Effector CD8-positive, alpha-beta T cell (primary cell): ENCODE data around the gene PSMD1.
A peak's percentile ranks its signal among the peaks of the same experiment; 100 is the strongest.
"Not testable (repeated sequence)": the region's sequence is repeated elsewhere in the genome, so short reads cannot be mapped to it uniquely, and the experiment has no call there.

Experiments
- DNase-seq: peaks from one replicate; lab custom pipeline; 2025; lab: John Stamatoyannopoulos, UW

PSMD1 gene

DNA sequence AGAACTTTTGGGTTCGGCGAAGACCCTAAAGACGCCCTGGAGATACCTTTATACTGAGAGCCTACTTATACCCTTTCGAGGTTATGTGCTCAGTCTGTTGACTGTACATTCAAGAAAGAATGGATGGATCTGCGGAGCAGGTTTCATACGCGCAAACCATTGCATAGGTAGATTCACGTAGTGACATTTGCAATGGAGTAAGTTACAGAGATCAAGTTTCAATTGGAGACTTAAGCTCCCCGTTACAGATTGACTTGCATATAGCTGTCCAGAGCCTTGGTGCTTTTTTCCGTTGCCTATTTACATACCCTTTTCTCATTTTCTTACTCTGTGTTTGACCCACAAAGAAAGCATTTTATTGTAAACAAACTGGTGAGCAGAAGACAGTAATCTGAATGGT lies 923 bp downstream of the PSMD1 start:
- DNase-seq, result no peak

DNA sequence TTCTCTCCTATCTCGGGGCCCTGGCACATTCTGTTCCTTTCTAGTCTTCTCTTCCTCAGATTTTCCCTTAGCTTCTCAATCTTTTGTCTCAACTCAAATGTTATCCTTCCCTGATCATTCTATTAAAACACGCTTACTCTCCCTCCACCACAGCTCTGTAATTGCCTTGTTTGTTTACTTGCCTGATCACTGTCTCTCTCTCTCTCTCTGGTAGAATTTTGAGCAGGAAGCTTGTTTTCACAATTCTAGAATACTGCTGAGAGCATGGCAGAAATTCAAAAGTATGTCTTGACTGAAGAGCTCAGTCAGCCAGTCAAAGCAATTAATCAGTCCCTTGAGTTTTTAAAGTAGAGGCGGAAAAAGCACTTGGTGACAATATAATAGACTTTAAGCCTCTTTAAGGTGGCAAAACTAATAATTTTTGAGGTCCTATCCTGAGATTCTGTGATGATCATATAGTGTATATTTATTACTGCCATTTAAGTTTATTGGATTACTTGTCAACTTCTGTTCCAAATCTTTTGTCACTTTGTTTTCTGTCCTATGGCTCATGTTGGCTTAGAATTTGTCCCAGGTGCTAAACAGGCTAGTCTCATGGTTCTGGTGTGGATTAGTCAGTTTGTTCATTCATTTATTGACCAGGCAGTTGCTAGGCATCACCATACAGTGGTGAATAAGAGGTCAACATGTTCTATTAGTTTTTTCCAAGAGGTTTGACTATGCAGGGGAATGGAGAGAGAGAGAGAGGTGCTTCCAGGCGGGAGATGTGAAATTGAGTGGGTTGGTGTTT lies 2.3 kb downstream of the PSMD1 start:
- no peak for DNase-seq

DNA sequence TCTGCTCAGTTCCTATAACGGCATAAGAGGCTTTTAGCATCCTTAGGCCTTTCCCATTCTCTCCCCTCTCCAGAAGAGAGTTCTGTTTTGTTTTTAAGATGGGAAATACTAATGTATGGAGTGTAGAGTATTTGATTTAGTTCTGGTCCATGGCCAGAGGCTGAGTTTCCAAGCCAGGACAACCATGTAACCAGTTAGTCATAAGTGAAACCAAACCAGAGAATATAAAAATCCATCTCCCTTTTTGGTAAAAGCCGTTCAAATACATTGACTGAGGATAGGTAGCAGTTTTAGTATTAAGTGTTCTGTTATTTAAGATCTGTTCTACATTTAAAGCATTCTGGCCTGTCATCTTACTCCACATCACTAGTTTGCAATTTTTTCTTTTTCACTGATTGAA lies 3.1 kb downstream of the PSMD1 start:
- DNase-seq, result no peak

DNA sequence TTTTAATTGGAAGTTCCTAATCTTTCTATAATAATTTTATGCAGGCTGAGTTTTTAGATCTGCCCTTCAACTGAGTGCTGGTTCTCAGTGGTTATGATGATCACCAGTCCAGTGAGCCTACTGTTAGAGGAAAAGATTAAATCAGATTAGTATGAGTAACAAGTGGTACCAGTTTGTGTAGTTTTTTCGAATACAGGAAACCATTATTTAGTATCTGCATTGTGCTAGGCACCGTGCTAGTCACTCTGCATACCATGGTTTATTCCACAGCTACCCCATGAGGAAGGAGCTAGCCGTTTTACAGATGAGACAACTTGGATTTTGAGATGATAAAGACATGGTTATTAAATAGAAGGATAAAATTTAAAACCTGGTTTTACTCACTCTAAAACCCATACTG lies 6.1 kb downstream of the PSMD1 start:
- DNase-seq, result no peak

DNA sequence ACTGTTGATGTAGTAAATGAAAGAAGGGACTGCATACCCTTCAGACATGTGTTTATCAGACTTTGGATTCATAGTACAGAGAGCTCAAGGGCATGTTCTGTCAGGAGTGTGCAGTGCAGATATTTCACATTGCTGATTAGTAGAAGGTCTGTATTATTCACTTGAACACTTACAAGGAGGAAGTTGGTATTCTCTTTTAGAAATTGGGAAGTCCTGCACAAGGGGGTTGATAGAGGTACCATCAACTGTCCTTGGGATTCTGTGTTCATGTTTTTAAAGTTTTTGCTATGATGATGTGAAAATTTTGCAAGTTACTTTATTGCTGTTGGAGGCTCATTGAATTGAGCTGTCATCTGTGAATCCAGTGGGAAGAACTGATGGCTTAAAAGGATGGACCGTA lies 6.7 kb downstream of the PSMD1 start:
- DNase-seq, result no peak

DNA sequence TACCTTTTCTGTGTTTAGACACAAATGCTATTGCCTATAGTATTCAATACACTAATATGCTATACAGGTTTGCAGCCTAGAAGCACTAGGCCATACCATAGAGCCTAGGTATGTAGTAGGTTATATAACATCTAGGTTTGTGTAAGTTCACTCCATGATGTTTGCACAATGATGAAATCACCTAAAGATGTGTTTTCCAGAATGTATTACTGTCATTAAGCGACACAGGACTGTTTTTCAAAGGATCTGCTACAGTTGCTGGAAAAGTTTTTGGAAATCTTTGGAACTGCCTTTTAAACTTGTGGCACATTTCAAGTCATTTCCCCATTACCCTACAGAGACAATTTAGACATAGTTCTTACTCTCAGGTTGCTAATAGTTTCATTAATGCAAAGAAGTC lies 9.3 kb downstream of the PSMD1 start:
- DNase-seq, result no peak

DNA sequence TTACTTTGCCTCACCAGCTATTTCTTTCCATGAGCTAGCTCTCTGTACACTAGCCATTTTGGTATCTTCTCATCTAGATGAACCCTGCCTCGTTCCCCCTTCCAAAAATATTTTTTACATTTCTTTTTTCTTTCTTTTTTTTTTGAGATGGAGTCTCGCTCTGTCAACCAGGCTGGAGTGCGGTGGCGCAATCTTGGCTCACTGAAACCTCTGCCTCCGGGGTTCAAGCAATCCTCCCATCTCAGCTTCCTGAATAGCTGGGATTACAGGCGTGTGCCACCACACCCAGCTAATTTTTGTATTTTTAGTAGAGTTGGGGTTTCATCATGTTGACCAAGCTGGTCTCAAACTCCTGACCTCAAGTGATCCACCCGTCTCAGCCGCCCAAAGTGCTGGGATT lies 10.9 kb downstream of the PSMD1 start:
- DNase-seq, result not testable (repeated sequence)

DNA sequence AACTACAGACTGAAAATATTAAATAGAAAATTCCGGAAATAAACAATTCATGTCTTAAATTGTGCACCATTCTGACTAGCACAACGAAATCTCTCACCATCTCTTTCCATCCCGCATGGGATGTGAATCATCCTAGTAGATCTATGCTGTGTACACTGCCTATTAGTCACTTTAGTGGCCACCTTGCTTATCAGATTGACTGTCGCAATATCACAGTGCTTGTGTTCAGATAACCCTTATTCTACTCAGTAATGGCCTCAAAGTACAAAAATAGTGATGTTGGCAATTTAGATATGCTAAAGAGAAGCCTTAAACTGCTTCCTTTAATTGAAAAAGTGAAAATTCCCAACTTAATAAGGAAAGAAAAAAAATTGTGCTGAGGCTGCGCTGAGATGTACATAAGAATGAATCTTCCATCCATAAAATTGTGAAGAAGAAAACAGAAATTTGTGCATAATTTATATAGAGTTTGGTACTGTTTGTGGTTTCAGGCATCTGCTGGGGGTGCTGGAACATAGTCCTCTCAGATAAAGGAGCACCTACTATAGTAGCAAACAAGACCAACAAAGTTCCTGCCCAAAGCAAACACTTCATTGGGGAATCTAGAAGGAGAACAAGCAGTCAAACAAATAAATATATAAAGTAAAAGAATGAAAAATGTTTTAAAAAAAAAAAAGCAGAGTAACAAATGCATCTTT lies 12.0 kb downstream of the PSMD1 start:
- DNase-seq, result no peak

DNA sequence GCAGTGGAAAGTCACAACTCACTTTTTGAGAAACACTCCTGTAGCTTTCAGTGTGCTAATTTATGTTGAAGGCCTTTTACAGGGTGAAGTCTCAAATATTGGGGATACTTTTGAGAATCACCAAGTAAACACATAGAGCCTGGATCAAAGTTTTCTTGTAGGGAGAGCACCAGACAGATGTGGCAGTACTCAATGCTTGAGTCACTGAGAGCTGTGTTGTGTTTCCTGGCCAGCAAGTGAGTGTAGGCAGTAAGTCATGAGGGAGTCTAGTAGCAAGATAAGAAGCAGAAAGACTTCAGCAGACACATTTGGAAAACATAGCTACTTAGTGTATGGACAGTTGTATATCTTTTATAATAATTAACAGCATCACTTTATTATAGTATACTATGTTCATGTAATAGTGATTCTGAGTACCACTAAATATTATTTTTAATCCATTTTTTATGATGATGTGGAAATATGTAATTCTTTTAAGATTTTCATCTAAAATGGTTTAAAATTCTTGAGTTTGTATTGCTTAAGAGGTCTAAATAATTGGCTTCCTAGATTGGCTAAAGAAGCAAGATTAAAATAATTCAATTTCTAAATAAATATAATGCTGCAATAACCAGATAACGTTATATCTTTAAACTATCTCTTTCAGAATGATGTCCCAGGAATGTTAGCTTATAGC lies 12.8 kb downstream of the PSMD1 start:
- DNase-seq, result no peak

DNA sequence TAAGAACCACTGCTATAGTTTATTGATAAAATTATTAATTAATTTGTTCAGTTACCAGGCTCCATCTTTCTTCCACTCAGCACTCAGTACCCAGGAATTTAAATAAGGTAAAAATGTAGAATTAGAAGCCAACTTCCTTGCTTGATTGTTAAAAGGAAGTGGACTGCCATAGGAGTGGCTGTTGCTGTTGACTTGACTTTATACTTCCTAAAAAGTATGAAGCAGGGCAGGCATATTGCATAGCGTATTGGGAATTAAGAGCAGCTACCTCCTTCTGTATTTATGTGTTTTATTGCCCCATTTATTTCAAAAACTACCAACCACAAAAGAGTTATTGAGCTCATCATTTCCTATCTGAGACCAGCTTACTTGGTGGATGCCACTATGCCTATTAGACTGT lies 27.9 kb downstream of the PSMD1 start:
- no peak for DNase-seq

DNA sequence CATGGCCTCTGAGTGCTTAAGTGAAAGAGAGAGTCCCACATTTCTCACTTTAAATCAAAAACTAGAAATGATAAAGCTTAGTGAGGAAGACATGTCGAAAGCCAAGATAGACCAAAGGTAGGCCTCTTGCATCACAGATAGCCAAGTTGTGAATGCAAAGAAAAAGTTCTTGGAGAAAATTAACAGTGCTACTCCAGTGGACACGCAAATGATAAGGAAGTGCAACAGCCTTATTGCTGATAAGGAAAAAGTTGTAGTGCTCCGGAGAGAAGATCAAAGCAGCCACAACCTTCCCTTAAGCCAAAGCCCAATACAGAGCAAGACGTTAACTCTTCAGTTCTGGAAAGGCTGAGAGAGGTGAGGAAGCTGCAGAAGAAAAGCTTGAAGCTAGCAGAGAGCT lies 32.1 kb downstream of the PSMD1 start:
- DNase-seq, result no peak

DNA sequence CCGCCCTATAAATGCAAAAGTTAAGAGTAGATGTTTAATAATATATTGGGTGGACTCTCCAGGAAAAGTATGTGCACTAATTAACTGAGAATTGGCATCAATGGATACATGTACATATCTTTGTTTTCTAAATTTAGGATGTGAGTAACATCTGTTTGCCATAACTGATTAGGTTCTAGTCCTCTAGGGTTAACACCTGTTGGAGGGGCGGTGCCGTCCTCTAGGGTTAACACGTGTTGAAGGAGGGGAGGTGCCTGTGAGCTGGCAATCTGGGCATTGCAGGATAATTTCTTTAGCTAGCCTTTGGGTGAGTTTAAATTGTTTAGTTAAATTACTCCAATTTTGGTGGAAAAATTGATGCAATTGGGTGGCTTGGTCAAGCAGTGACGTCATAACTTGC lies 37.3 kb downstream of the PSMD1 start:
- DNase-seq, result no peak

DNA sequence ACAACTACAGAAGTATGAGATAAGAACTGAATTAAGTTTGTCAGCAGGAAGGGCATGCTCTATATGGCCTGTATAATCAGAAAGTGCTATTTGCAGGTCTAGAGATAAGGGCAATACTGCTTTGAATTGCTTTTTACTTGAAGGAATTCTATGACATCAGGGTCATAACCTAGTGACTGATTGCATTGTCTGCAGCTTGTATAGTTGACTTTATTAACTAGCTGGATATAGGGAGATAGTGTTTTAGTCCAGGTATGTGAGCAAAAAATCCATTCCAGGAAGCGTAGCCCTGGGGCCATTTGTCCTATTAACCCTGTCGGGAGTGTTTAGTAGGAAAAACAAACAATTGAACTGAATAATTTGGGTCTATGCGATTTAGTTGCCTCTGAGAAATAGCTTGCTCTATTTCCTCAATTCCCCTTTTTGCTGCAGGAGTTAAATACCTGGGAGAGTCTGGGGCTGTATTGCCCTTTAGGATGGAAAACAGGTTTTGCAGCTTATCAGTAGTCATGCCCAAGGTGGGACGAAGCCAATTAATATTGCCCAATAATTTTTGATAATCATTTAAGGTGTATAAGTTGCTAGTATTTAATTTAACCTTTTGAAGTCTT lies 38.2 kb downstream of the PSMD1 start:
- no peak for DNase-seq

DNA sequence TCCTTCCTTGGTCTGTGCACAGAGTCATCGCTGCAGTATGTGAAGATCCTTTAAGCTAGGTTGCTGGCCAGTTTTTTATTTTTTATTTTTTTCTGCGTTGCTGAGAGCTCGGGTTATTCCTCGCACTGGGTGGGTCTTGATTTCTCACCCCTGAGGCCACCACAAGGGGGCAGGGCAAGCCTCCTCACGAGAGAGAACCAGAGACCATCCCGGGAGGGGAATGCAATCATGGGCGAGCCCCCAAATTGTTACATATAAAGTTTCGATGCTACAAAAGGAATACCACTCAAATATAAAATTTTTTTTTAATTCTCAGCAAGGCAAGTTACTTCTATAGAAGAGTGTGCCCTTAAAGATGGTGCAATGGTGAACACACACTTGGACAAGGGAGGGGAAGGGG lies 43.3 kb downstream of the PSMD1 start:
- no peak for DNase-seq

DNA sequence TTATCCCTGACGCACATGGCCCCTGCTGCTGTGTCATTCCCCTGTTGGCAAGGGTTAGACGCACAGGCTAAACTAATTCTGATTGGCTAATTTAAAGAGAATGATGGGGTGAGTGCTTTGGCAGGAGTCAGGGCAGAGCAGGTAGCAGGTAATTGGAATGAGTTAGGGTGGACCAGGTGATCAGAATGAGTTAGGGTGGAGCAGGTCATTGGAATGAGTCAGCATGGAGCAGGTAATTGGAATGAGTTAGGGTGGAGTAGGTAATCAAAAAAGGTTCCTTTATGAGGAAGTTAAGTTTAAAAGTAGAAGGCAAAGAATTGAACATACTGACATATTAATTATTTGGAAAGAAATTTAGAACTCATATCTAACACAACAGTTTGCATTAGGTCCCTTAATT lies 43.7 kb downstream of the PSMD1 start:
- DNase-seq, result not testable (repeated sequence)

DNA sequence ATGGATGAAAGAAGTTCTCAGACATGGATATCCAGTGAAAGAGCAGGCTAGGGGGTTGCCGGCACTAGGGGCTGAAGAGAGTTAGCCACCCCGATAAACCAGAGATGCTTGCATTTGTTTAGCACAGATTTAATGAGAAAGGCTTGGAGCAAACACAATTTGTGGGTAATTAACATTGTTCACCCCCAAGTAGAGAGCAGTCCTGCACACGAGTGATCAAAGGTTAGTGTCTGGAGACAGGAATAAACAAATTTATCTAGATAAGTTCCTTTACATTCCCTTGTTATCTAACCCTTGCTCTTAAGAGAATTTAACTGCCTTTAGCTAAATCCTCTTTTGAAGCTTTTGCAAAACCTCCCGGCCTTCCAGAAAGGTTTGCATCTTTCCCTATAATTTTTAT lies 44.3 kb downstream of the PSMD1 start:
- DNase-seq, result no peak

DNA sequence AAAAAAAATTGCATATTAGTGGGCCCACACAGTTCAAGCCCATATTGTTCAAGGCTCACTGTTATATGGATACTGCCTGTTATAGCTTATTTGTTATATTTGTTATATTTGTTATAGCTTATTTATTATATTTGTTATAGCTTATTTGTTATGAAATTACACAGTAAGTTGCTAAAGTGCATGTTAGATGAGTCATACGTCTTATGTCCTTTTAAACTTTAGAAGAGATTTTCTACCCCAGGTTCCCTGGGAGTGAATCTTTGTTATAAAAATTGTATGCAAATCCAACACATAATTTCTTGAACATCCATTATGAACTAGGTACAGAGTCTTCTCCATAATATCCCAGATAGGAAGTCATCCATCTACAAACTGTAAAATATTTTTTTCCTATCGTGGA lies 46.1 kb downstream of the PSMD1 start:
- no peak for DNase-seq

DNA sequence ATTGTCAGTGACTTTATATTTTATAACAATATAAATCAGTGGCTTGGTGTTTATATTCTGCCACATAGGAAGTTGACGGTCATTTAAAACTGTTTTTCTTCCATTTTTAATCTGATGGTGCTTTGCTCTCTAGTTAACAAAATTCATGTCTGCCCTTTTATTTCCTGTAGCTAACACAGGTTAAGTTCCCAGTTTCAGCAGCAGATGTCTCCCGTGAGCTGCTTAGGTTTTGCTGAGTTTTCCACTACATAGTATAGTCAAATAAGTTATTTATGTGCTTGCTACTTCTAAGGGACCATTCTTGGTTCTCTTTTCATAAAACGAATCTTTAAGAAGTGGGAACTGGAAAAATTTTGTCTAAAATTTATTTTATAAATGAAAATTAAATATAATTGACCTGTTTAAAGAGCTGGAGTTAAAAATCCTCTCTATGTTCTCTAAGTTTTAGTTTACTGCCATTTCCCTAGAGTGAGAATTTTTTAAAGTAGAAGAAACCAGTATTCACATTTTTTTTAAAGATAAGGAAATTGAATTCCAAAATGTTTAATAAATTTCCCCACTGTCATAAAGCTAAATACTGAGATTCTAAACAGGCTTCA lies 47.5 kb downstream of the PSMD1 start:
- peak; percentile 2 for DNase-seq

DNA sequence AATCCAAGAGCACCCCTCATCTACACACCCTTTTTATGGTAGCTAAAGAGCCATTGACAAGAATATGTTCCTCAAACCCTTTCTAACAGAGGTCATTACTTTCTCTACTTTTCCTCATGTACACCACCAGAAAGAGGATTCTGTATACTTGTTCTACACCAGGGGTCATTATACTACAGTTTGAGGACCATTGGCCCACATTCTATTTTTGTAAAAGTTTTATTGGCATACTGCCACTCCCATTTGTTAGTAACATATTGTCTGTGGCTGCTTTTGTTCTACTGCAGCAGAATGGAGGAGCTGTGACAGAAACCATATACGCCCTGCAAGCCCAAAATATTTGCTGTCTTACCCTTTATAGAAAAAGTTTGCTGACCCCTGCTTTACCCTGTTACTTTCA lies 53.9 kb downstream of the PSMD1 start:
- DNase-seq, result no peak

DNA sequence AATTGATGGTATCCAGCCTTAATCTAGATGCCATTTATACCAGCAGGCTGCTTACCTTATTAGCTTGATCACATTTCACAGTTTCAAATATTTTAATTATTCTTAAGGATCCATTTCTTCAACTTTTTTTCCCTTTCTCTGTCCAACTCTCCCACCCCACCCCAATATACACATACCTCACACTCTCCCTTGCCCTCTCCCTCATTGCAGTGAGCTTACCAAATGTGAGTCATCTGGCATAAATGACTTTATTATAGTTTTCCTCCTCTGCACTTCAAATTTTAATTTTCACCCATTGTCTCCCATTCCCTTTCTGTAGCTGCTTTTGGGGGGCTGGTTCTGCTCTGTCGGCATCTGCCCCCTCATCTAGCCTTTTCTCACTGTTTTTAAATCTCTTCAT lies 55.3 kb downstream of the PSMD1 start:
- no peak for DNase-seq

DNA sequence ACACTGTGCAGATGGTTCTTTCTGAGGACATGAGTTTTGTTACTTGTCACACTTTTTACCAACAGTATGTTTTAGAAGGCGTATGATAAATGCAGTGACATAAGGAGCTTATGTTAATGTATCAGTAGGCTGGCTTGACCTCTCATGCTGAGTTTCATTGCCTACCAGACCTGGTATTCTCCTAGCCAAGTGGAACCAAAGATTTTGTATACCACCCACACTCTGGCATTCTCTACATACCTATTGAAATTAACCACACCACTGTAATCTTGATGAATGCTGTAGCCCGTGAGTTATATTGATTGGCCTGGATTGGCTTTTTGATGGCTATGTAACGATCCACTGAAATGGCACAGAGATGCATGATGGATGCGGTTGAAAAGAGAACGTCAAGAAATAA lies 56.8 kb downstream of the PSMD1 start:
- DNase-seq, result no peak

DNA sequence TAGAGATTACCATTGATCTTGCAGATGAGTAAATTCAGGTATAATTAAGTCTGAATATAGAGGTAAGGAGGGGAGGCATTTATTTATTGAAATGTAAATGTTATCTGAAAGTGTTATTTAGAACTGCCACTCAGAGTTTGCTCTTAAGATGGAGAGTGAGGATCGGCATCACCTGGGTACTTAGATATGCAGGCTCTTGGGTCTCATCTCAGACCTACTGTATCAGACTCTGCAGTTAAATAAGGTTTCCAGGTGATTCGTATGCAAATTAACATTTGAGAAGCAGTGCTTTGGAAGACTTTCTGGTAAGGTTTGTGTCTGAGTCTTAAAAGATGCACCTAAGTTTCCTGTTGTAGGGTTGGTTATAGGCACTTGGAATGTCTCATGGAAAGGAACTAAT lies 59.0 kb downstream of the PSMD1 start:
- DNase-seq, result no peak
